ENCODE measurements around the gene IGFBP4. TPM values are rescaled to one million over a fixed set of nuclear protein-coding genes. Genes with fewer than 3 reads are reported as not detected.

Gene IGFBP4
- total RNA-seq, 3 donors from 2014 or later (not counting 1 experiment from before 2014, with no cell fraction given) = 2.1 to 8.1 (median 2.8) TPM

- Histone ChIP-seq H3K27me3 (ENCODE audit: control insufficient read depth, insufficient read depth, low read length) (no peaks in the 10 kb centered on the region), H3K9me3 (ENCODE audit: control insufficient read depth, insufficient read depth, low read length) (no peaks in the 10 kb centered on the region), H3K27ac (ENCODE audit: low read length) (no peak overlapping the region), H3K4me3 (ENCODE audit: low read length) (no peak overlapping the region), H3K36me3 (ENCODE audit: control insufficient read depth, insufficient read depth, low read length) (peaks cover 5% of the 10 kb centered on the region), H3K4me1 (ENCODE audit: control insufficient read depth, insufficient read depth, low read length) (no peaks in the 10 kb centered on the region)
- intact Hi-C loops (cut with micrococcal nuclease) = no loop called here
- no peak for DNase-seq
- no peak for ATAC-seq
- H3K27me3 Mint-ChIP-seq (ENCODE audit: low read depth in 2 of 2) = peaks cover 0 to 2% of the 10 kb centered on the region in 2 donors
- H3K27ac Mint-ChIP-seq = no peak overlapping the region
- H3K9me3 Mint-ChIP-seq = no peaks in the 10 kb centered on the region
- no peak overlapping the region for H3K4me3 Mint-ChIP-seq
- H3K36me3 Mint-ChIP-seq = no peaks in the 10 kb centered on the region
- WGBS (ENCODE audit: insufficient coverage) = 90% methylated on average over 5 of the region's 8 CpGs
- H3K4me1 Mint-ChIP-seq = no peaks in the 10 kb centered on the region
- TF ChIP-seq CTCF (IDR thresholded peaks at IDR 0.05) = no peak
Measured at GRCh38 chr17:40459636-40460603, 16.7 kb downstream of the IGFBP4 start.

GRCh38 chr17:40460604-40460967, 17.3 kb downstream of the IGFBP4 start:
- DNase-seq (no peak), ATAC-seq (no peak)
- H3K4me1 Mint-ChIP-seq = no peaks in the 10 kb centered on the region
- Histone ChIP-seq H3K4me1 (ENCODE audit: control insufficient read depth, insufficient read depth, low read length) (no peaks in the 10 kb centered on the region), H3K27ac (ENCODE audit: low read length) (no peak overlapping the region), H3K27me3 (ENCODE audit: control insufficient read depth, insufficient read depth, low read length) (no peaks in the 10 kb centered on the region), H3K36me3 (ENCODE audit: control insufficient read depth, insufficient read depth, low read length) (peaks cover 5% of the 10 kb centered on the region), H3K4me3 (ENCODE audit: low read length) (no peak overlapping the region), H3K9me3 (ENCODE audit: control insufficient read depth, insufficient read depth, low read length) (no peaks in the 10 kb centered on the region)
- TF ChIP-seq CTCF (IDR thresholded peaks at IDR 0.05) = no peak
- peaks cover 0 to 2% of the 10 kb centered on the region in 2 donors for H3K27me3 Mint-ChIP-seq (ENCODE audit: low read depth in 2 of 2)
- intact Hi-C loops (cut with micrococcal nuclease) = no loop called here
- no peaks in the 10 kb centered on the region for H3K9me3 Mint-ChIP-seq
- no peak overlapping the region for H3K27ac Mint-ChIP-seq
- 93% methylated on average over 3 of the region's 3 CpGs for WGBS (ENCODE audit: insufficient coverage)
- H3K36me3 Mint-ChIP-seq = no peaks in the 10 kb centered on the region
- H3K4me3 Mint-ChIP-seq = no peak overlapping the region

GRCh38 chr17:40460968-40461731, 17.9 kb downstream of the IGFBP4 start:
- Histone ChIP-seq H3K27me3 (ENCODE audit: control insufficient read depth, insufficient read depth, low read length) (no peaks in the 10 kb centered on the region), H3K4me3 (ENCODE audit: low read length) (no peak overlapping the region), H3K27ac (ENCODE audit: low read length) (no peak overlapping the region), H3K4me1 (ENCODE audit: control insufficient read depth, insufficient read depth, low read length) (no peaks in the 10 kb centered on the region), H3K36me3 (ENCODE audit: control insufficient read depth, insufficient read depth, low read length) (peaks cover 3% of the 10 kb centered on the region), H3K9me3 (ENCODE audit: control insufficient read depth, insufficient read depth, low read length) (no peaks in the 10 kb centered on the region)
- H3K27me3 Mint-ChIP-seq (ENCODE audit: low read depth in 2 of 2) = peaks cover 0 to 2% of the 10 kb centered on the region in 2 donors
- ATAC-seq (no peak), DNase-seq (no peak)
- TF ChIP-seq CTCF (IDR thresholded peaks at IDR 0.05) = no peak
- no peak overlapping the region for H3K27ac Mint-ChIP-seq
- no peaks in the 10 kb centered on the region for H3K9me3 Mint-ChIP-seq
- no peaks in the 10 kb centered on the region for H3K36me3 Mint-ChIP-seq
- 97% methylated on average over 9 of the region's 9 CpGs for WGBS (ENCODE audit: insufficient coverage)
- no peak overlapping the region for H3K4me3 Mint-ChIP-seq
- H3K4me1 Mint-ChIP-seq = no peaks in the 10 kb centered on the region
- intact Hi-C loops (cut with micrococcal nuclease) = no loop called here
